Activated CD4-positive, alpha-beta T cell treated with anti-CD3 and anti-CD28 coated beads, Interleukin-2, Interleukin-4, amounts not matched to agents 100 ng/mL and 50 ng/mL, durations not matched to agents 16 hours and 8 hours (primary cell): ENCODE results near the gene ZNF598.
"Not testable (repeated sequence)": the region's sequence is repeated elsewhere in the genome, so short reads cannot be mapped to it uniquely, and the experiment has no call there.

Experiments
- DNase-seq: peaks from one replicate; pipeline ENCODE4 v3.0.0-alpha.2; 2020; ENCODE audit warnings: low spot score

The ZNF598 gene

GRCh38 chr16:2040041-2040786 is 30.6 kb upstream of the ZNF598 start:
- no peak for DNase-seq

DNA sequence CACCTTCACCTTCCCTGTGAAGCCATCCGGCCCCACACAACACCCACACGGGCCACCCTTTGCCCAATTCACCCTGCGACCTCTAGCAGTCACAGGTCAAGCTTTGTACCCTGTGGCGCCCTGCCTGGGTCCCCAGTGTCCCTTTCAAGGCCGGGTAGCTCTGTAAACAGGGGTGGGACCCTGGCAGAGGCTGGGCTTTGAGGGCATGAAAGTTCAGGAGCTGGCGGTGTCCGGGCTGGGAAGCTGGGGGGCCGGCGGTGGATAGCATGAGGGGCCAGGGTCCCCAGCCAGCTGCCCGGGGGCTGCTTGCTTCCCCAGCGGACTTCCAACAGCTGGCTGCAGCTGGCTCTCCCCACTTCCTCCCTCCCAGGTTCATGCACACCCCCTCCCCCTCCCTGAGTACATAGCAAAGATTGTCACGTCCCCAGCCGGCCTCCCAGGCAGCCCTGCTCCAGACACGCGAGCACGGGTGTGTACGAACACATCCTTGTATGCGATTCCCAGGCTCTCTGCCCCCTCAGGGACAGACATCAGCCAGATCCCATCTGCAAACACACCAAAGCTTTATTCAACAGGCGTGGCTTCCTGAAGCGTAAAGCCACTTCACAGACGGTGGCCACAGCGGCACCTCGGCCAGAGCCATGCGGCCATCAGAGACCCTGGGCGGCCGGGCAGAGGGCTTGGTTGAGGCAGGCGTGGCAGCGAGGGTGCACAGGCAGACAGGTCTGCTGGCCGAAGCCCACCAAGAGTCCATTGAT is 29.8 kb upstream of the ZNF598 start:
- DNase-seq = no peak

GRCh38 chr16:2038382-2039231 is 29.0 kb upstream of the ZNF598 start:
- DNase-seq = no peak

- no peak for DNase-seq
Observed at GRCh38 chr16:2037647-2038381, 28.2 kb upstream of the ZNF598 start.

- no peak for DNase-seq
Observed at GRCh38 chr16:2037115-2037514, 27.5 kb upstream of the ZNF598 start.

GRCh38 chr16:2036200-2036966 is 26.8 kb upstream of the ZNF598 start:
- DNase-seq = no peak

- DNase-seq = no peak
Observed at GRCh38 chr16:2035431-2036199, 26.0 kb upstream of the ZNF598 start.

GRCh38 chr16:2034696-2035430 is 25.2 kb upstream of the ZNF598 start:
- no peak for DNase-seq

GRCh38 chr16:2033909-2034695 is 24.5 kb upstream of the ZNF598 start:
- not testable (repeated sequence) for DNase-seq

- DNase-seq = no peak
Observed at GRCh38 chr16:2033057-2033908, 23.7 kb upstream of the ZNF598 start.

- DNase-seq = no peak
Observed at GRCh38 chr16:2032285-2033056, 22.9 kb upstream of the ZNF598 start.

- DNase-seq = no peak
Observed at GRCh38 chr16:2031081-2031577, 21.5 kb upstream of the ZNF598 start.

GRCh38 chr16:2030036-2030435 is 20.4 kb upstream of the ZNF598 start:
- DNase-seq = no peak

GRCh38 chr16:2029350-2029749 is 19.7 kb upstream of the ZNF598 start:
- no peak for DNase-seq

GRCh38 chr16:2028620-2029220 is 19.1 kb upstream of the ZNF598 start:
- DNase-seq = no peak

GRCh38 chr16:2028146-2028545 is 18.5 kb upstream of the ZNF598 start:
- no peak for DNase-seq
